GM18502 (cell line): ENCODE data around the gene SAMD4A.
A peak's percentile ranks its signal among the peaks of the same experiment; 100 is the strongest.

Experiments used
- ATAC-seq: cut with Tn5 transposase; IDR thresholded peaks from one replicate; pipeline ENCODE4 v1.9.1; 2021; ENCODE audit warnings: mild to moderate bottlenecking; ENCODE audit not compliant: unreplicated experiment, poor library complexity

SAMD4A gene

DNA sequence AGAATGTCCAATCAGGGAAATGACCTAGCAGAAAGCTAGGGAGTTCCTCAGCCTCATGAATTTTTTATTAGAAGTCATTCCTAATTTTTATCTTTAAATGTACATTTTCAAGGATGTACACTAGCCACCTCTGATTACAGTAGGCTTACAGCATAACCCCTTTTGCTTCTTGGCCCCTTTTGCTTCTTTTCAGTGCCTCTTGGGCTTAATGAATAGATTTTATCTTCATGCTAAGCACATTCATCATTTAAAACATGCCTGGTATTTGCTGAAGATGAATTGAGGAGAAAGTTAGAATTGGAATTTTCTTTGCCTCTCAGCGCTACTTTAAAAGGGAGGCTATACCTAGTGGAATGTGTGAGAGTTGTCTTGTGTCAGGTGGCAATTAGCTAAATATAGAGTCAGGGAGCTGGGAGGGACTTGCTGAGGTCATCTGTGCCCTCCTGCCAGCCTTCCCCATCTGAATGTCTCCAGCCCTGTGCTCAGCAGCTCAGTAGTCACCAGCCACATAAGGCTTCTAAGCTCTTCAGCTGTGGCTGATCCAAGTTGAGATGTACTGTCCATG is 132.1 kb downstream of the SAMD4A start:
- no peak for ATAC-seq

GRCh38 chr14:54699735-54700134 is 132.8 kb downstream of the SAMD4A start:
- no peak for ATAC-seq

GRCh38 chr14:54700717-54701116 is 133.8 kb downstream of the SAMD4A start:
- ATAC-seq = no peak

DNA sequence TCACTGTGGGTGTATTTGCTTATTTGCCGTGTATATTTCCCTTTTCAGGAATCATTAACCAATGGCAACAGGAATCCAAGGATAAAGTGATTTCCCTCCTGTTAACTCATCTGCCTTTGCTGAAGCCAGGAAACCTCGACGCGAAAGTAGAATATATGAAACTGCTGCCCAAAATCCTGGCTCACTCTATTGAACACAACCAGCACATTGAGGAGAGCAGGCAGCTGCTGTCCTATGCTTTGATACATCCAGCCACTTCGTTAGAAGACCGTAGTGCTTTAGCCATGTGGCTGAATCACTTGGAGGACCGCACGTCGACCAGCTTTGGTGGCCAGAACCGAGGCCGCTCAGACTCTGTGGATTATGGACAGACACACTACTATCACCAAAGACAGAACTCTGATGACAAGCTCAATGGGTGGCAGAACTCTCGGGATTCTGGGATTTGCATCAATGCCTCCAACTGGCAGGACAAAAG is 135.1 kb downstream of the SAMD4A start:
- no peak for ATAC-seq

DNA sequence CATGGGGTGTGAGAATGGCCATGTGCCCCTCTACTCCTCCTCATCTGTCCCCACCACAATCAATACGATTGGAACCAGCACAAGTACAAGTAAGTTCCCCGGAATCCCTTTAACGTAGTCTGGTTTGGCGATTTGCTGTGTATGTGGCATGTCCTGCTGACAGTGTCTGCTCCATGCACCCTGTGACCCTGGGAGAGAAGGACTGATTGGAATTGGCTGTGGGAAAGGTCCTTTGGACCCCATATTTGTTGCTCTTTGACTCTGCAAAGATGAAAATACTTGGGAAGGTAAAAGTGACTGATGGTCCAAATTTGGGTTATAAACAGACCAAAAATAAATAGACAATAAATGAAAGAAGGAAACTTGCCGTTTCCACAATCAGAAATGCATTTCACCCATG is 135.6 kb downstream of the SAMD4A start:
- no peak for ATAC-seq

DNA sequence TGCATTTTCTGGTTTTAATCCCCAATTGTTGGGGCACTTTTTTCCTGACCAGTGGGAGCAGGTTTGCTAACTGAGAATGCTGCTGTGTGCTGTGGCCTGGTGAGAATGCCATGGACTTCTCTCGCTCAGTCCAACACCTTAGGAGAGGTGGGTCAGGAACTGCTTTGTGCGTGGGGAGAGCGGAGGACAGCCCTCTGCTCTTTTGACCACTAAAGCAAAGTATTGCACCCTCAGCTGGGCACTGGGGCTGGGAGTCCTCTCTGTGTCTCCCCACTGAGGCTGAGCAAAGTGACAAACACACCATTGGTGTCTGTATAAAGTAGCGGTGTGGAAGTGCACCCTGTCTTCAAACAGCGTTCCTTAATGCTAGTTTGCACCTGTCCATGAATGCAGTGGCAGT is 136.2 kb downstream of the SAMD4A start:
- ATAC-seq = no peak

GRCh38 chr14:54703724-54704123 is 136.8 kb downstream of the SAMD4A start:
- no peak for ATAC-seq

GRCh38 chr14:54704768-54705167 is 137.8 kb downstream of the SAMD4A start:
- no peak for ATAC-seq

- no peak for ATAC-seq
Observed at GRCh38 chr14:54706769-54707168, 139.8 kb downstream of the SAMD4A start.

GRCh38 chr14:54708161-54708560 is 141.2 kb downstream of the SAMD4A start:
- no peak for ATAC-seq

GRCh38 chr14:54708982-54709381 is 142.1 kb downstream of the SAMD4A start:
- no peak for ATAC-seq

DNA sequence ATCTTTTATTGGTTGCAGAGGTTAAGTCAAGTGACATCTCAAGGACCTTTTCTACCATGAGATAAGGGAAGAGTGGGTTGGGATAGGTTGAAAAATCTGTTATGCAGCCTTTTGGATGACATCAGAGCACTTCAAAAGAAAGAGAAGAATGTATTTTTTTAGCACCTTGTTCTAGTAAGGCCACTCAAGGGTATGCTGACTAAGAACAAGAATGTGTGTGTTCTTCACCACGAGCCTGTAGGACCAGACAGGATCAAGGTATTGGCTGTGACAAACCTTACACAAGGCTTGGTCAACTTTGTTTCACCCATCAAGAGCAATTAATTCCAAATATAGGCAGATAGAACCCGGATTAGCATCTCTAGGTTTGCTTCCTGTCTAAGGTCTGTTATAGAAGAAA is 142.5 kb downstream of the SAMD4A start:
- peak; percentile 85 for ATAC-seq

GRCh38 chr14:54709867-54710266 is 142.9 kb downstream of the SAMD4A start:
- ATAC-seq = no peak

DNA sequence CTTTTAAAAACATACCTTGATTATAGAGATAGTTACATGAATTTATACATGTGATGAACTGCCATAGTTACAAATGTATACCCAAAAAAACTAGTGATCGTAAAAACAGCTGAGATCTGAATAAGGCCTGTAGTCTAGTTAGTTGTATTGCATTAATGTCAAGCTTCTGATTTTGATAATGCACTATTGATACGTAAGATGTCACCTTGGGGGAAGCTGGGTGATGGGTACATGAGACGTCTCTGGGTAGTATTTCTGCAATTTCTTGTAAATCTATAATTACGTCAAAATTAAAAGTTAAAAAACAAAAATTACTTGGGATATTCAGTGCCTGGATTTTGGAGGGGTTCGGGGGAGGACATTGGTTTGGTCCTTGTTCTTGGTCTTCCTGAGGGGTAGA is 144.4 kb downstream of the SAMD4A start:
- no peak for ATAC-seq

GRCh38 chr14:54711812-54712464 is 145.0 kb downstream of the SAMD4A start:
- no peak for ATAC-seq

GRCh38 chr14:54712465-54713200 is 145.7 kb downstream of the SAMD4A start:
- no peak for ATAC-seq

GRCh38 chr14:54713379-54713778 is 146.5 kb downstream of the SAMD4A start:
- ATAC-seq = no peak

GRCh38 chr14:54715239-54715638 is 148.3 kb downstream of the SAMD4A start:
- no peak for ATAC-seq

GRCh38 chr14:54715811-54716210 is 148.9 kb downstream of the SAMD4A start:
- no peak for ATAC-seq

- no peak for ATAC-seq
Observed at GRCh38 chr14:54716862-54717261, 149.9 kb downstream of the SAMD4A start.

- ATAC-seq = no peak
Observed at GRCh38 chr14:54718046-54718445, 151.1 kb downstream of the SAMD4A start.

DNA sequence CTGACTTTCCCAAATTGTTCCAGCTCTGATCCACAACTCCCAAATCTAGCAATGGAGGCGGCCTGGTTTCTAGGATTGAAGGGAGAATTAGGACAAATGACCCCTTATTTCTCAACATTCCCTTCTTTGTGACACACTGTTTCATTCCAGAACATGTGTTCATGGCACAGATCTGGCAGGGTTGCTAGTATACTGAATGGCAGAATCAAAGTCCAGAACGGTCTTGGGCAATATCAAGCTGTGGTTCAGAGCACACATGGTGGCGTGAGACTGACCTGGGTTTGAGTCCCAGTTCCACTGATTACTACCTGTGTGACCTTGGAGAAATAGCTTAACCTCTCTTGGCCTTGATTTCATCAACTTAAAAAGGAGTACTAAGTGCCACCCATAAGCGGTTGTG is 152.5 kb downstream of the SAMD4A start:
- no peak for ATAC-seq
